NB4 (cell line): ENCODE results near the gene SUSD6.

Source experiments
- DNase-seq: peaks from one replicate; pipeline ENCODE4 v3.0.0; 2010; ENCODE audit warnings: low read depth
- H3K4me3 ChIP-seq: one replicate; pipeline ENCODE4 v1.5.1; 2011; ENCODE audit warnings: mild to moderate bottlenecking, low read depth, low read length, moderate library complexity
- MYC ChIP-seq: IDR thresholded peaks from 2 replicates; pipeline ENCODE4 v1.6.1; 2011; ENCODE audit warnings: low read depth, low read length
- POLR2A ChIP-seq: IDR thresholded peaks from 2 replicates; pipeline ENCODE4 v1.6.1; 2011; ENCODE audit warnings: mild to moderate bottlenecking; ENCODE audit not compliant: insufficient read length; ENCODE audit errors: extremely low read depth
- TF ChIP-seq, protein P1 (sequence below): IDR thresholded peaks from 2 replicates; pipeline ENCODE4 v1.6.1; 2011; ENCODE audit warnings: low read depth, low read length
- TF ChIP-seq, protein P2 (sequence below): IDR thresholded peaks from one replicate; pipeline ENCODE4 v1.5.1; 2012; ENCODE audit warnings: low read depth, low read length

The SUSD6 gene

DNA sequence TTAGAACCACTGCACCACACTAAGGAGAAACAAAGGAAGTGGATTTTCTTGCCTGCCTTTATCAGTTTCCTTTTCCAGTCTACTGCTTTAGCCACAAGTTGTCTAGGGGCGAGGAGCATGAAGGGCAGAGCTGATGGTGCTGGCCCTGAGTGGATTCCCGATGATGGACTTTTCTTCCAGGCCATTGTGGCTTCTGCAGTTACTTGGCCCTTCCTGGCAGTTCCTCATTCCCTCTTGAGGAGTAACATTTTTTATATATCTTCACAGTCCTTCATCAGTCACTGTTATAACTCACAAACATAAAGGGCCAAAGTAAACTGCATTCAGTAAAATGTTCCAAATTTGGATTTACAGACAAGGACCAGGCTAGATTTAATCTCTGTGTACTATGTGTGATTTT is 94.3 kb downstream of the SUSD6 start:
- TF ChIP-seq, protein P1, sequence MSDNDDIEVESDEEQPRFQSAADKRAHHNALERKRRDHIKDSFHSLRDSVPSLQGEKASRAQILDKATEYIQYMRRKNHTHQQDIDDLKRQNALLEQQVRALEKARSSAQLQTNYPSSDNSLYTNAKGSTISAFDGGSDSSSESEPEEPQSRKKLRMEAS, result no peak
- TF ChIP-seq MYC (no peak), POLR2A (no peak)
- H3K4me3 ChIP-seq, result no peak overlapping the region
- no peak for DNase-seq

DNA sequence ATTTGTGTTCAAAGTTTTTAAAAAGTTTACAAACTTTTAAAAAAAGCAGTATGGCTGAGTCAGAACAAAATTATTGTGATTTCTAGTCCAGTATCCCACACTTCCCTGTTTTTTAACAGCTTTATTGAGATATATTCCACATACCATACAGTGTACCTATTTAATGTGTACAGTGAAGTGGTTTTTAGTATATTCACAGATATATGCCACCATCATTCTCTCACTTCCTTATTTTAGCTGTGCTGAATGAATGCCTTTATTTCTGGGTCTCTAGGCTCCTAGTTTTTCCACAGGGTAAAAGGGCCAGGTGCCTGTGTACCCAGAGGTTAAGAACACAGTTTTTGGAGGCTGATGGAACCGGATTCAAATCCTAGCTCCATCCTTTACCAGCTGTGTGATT is 96.7 kb downstream of the SUSD6 start:
- TF ChIP-seq MYC (no peak), POLR2A (no peak)
- TF ChIP-seq, protein P1, result no peak
- TF ChIP-seq, protein P2, sequence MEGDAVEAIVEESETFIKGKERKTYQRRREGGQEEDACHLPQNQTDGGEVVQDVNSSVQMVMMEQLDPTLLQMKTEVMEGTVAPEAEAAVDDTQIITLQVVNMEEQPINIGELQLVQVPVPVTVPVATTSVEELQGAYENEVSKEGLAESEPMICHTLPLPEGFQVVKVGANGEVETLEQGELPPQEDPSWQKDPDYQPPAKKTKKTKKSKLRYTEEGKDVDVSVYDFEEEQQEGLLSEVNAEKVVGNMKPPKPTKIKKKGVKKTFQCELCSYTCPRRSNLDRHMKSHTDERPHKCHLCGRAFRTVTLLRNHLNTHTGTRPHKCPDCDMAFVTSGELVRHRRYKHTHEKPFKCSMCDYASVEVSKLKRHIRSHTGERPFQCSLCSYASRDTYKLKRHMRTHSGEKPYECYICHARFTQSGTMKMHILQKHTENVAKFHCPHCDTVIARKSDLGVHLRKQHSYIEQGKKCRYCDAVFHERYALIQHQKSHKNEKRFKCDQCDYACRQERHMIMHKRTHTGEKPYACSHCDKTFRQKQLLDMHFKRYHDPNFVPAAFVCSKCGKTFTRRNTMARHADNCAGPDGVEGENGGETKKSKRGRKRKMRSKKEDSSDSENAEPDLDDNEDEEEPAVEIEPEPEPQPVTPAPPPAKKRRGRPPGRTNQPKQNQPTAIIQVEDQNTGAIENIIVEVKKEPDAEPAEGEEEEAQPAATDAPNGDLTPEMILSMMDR, result no peak
- no peak overlapping the region for H3K4me3 ChIP-seq
- DNase-seq, result no peak

DNA sequence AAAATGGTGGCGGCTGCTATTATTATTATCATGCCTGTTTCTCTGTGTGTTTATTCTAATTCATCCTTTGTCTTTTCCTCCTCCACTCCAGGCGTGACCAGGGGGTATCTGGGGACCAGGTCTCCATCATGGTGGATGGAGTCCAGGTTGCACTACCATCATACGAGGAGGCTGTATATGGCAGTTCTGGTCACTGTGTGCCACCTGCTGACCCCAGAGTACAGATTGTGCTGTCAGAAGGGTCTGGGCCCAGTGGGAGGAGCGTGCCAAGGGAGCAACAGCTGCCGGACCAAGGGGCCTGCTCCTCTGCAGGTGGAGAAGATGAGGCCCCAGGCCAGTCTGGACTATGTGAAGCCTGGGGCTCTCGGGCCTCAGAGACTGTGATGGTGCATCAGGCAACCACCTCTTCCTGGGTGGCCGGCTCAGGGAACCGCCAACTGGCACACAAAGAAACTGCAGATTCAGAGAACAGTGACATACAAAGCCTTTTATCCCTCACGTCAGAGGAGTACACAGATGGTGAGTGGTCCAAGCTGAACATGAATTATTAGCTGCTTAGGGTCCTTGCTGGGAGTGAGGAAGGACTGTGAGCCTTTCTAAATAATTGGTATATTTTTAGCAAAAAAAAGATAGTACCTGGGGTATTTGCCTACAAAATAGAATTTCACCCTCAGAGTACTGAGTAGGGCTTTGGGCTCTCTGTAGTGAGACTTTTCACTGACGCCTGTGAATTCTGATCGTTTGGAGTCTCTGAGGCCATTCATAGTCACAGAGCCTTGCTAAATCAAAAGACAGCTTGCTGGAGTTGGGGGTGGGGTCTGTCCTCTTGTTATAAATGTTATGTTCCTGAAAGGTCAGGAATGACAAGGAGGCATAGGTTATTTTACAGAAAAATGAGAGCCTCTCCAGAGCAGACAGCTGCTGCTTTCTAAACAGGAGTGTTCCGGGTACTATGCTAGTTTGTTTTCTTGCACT is 97.5 kb downstream of the SUSD6 start:
- no peak for TF ChIP-seq MYC
- TF ChIP-seq POLR2A, result no peak
- TF ChIP-seq, protein P1, result no peak
- TF ChIP-seq, protein P2, result peak; percentile 10
- H3K4me3 ChIP-seq, result no peak overlapping the region
- DNase-seq, result peak; percentile 18

DNA sequence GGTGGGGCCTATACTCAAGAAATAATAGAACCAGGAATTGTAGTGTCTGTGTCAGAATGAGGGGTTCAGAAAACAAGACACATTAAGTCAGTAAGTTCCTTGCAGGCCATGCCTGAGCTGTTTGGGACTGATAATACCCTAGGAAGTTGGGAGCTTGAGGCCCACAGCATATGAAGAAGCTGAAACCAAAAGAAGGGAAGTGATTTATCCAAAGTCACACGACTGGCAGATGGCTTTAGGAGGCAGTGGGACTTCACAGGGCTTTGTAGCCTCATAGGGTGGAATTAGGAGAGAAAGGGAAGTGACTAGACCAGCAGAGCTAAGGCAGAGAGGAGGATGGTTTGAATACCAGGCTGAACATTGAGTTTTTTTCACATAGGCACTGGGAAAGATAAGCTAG is 99.0 kb downstream of the SUSD6 start:
- DNase-seq, result no peak
- H3K4me3 ChIP-seq, result no peak overlapping the region
- TF ChIP-seq, protein P1, result no peak
- TF ChIP-seq MYC, result no peak
- TF ChIP-seq, protein P2, result no peak
- TF ChIP-seq POLR2A, result no peak

DNA sequence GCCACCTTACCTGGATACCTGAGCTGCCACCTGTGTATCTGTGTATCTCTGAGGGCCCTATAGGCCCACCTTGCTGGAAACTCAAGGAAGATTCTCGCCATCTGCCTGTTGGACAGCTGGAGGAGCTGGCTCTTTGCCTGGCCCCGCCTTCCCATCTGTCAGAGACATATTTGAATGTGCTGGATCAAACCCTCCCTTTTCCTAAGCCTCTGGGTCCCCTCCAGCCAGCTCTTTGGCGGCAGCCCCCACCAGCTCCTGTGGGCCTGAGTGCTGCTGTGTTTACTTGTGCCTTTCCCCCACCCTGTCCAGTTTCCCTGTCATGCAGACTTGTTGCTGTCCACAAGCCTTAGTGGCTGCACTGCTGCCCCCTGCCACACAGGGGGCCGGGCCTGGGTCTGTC is 99.7 kb downstream of the SUSD6 start:
- no peak overlapping the region for H3K4me3 ChIP-seq
- TF ChIP-seq MYC, result no peak
- no peak for TF ChIP-seq POLR2A
- TF ChIP-seq, protein P1, result no peak
- TF ChIP-seq, protein P2, result no peak
- no peak for DNase-seq

DNA sequence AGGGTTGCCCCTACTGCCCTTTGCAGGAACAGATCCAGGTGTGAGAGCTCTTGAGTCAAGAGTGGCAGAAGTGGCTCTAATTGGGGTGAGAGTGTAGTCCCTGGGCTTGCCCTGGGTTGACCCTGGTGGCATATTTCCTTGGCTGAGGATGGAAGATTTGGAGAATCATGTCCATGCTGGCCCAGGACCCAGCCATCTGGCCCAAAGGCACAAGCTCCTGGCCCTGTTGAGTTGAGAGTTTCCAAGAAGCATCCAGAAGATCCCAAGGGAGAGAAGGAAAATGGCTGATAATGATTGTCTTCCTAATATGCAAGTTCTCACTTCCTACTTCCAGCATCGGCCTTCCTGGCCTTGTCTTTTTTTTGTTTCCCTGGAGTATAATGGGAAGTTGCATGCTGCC is 100.1 kb downstream of the SUSD6 start:
- TF ChIP-seq, protein P1, result no peak
- no peak for TF ChIP-seq POLR2A
- no peak for TF ChIP-seq MYC
- TF ChIP-seq, protein P2, result no peak
- no peak overlapping the region for H3K4me3 ChIP-seq
- no peak for DNase-seq
